Stimulated activated CD4-positive, alpha-beta T cell treated with anti-CD3 and anti-CD28 coated beads, Interleukin-1b, Interleukin-23, amount 100 ng/mL, for 4 hours (primary cell): ENCODE data around the gene ZKSCAN1.
"Not testable (repeated sequence)": the region's sequence is repeated elsewhere in the genome, so short reads cannot be mapped to it uniquely, and the experiment has no call there.

Experiments used
- DNase-seq, 2 donors: peaks; one replicate each; pipeline ENCODE4 v3.0.0-alpha.2; 2020; ENCODE audit warnings: low read depth in 2 of 2

The ZKSCAN1 gene

DNA sequence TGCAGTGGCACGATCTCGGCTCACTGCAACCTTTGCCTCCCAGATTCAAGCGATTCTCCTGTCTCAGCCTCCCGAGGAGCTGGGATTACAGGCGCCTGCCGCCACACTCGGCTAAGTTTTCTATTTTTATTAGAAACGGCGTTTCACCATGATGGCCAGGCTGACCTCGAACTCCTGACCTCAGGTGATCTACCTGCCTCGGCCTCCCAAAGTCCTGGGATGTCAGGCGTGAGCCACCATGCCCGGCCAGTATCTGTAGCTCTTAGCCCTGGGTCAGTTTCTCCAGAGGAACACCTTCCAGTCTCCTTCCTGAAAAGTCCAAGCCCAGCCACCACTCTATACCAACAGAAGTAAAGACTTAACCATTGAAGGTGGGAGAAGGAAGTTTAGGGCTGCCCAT lies 15.2 kb upstream of the ZKSCAN1 start:
- DNase-seq, result no peak

DNA sequence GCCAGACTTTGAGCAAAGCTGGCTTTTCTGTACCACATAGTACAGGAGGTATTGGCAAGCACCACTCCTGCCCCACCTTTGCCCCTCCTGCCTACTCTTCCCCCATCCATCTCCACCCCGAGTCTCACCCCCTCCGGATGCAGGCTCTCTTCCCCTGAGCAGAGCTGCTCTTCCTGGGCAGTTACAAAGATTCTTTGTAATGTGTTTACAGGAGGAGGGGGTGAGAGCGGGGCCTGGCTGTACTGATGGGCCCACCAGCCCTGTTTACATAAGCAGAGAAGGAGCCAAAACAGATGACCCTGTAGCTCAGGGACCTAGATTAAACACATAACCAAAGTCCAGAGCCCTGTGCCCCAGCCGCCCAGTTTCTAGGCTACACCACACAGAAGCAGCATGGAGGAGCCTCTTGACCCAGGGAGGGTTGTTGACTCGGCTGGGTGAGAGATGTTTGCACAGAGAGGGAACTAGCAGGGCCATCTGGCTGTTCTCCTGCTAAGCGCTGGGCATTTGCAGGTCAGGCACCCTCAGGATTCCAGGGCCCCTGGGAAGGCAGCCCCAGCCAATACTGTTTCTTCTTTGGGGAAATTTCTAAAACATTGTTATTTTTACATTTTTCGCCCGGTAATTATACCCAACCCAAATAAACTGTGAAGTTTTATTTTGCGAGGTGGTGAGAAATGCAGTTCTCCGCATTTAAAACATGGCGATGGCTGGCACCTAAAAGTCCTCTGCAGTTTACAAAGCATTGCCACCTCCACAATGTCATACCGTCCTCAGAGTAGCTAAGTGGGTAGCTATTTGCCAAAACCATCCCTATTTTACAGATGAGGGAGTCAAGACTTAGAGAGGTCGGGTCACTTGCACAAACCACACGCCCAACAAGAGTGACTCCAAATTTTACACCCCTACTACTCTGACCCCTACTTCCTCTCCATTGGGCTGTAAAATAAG lies 11.4 kb upstream of the ZKSCAN1 start:
- no peak for DNase-seq

DNA sequence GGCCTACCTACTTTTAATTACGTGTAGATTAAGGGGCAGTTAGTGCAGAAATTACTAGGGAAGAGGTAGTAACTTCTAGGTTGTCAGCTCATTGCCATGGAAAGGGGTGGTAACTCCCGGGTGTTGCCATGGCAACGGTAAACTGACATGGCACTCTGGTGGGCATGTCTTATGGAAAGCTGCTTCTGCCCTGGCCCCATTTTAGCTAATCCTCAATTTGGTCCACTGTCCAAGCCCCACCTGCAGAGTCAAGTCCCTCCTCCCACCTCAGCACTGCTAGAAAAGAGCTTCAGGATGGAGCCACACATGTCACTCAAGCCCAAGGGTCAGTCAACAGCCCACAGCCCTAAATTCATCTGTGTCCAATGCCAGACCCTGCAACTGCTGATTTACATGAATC lies 7.5 kb upstream of the ZKSCAN1 start:
- no peak for DNase-seq

DNA sequence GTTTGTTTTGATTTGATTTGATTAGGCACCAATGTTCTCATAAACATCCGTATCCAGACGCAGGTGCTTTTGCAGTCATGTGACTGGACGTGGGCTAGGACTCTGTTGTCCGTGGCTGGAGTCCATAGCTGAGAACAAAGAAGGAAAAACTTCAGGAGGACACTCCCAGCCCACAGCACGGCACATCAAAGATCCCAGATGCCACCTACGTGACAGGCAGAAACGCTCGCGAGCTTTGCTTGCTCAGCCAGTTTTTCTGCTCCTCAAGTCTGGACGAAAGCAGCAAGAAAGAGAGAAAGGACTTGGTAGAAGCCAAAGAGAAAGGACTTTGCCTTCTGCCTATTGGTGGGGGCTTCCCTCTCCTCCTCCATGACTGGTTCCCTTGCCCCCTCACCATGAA lies 6.9 kb upstream of the ZKSCAN1 start:
- DNase-seq, result no peak

DNA sequence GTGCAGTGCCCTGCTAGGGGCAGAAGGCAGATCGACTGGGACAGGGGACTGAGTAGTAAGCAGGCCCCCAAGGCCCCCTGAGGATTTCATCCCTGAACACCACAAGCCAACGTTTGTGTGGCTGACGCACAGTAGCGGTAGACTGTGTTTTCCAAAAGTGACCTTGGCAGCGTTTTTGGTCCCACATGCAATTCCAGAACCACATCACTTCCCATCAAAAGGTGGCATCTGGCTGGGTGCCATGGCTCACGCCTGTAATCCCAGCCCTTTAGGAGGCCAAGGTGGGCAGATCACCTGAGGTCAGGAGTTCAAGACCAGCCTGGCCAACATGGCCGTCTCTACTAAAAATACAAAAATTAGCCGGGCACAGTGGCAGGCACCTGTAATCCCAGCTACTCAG lies 5.4 kb upstream of the ZKSCAN1 start:
- DNase-seq, result not testable (repeated sequence)

DNA sequence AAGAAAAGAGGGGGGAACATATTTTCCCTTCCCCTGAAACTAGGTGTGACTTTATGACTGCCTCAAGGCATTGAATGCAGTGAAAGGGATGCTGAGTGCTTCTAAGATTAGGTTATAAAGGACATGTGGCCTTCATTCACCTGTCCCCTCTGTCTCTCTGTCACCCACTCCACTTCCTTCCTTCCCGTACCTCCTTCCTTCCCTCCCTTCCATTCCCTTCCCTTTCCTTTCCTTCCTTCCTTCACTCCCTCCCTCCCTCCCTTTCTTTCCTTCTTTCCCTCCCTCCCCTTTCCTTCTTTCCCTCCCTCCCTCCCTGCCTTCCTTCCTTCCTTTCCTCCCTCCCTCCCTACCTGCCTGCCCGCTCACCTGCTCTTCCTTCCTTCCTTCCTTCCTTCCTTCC lies 4.5 kb upstream of the ZKSCAN1 start:
- DNase-seq, result no peak

DNA sequence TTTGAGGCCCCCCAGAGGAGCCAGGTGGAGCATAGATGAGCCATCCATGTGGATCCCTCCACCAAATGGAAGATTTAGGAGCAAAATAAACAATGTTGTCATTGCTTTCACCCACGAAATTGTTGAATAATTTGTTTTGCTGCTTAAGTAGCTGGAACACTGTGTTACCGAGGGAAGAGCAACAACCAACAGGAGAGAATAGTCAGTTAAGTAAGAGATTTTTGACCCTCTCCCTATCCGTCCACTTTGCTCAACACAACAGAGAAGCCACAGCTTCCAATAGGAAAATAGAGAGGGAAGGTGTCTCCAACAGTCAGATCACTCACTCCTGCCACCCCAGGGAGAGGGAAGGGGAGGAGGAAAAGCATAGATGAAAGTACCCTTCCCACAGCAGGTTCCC lies 3.9 kb upstream of the ZKSCAN1 start:
- no peak for DNase-seq

DNA sequence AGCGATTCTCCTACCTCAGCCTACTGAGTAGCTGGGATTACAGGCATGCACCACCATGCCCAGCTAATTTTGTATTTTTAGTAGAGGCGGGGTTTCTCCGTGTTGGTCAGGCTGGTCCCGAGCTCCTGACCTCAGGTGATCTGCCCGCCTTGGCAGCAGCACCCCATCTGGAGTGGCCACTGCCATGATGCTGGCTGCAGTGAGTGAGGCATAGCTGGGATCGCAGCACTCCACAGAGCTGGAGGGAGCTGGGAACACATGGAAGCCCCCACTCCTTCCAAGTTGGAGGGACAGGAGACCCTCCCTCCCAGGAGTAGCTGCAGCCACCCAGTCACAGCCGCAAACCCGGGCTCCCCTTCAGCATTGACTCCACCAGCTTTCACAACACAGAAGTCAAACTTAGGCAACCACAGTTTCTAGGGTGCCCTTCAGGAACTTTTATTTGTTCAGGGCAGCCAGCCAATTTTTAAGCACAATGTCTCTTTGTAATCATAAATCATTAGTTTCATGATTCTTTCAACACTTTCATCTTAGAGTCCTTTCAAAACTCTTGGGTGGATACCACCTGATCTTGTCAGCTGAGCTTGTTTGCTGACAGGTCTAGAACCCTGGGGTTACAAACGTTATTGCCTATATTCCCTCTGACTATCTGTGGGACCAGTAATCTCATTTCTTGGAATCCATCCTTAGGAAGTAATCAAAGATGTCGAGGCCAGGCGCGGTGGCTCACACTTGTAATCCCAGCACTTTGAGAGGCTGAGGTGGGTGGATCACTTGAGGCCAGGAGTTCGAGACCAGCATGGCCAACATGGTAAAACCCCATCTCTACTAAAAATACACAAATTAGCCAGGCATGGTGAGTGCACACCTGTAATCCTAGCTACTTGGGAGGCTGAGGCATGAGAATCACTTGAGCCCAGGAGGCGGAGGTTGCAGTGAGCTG lies 2.7 kb upstream of the ZKSCAN1 start:
- not testable (repeated sequence) for DNase-seq

DNA sequence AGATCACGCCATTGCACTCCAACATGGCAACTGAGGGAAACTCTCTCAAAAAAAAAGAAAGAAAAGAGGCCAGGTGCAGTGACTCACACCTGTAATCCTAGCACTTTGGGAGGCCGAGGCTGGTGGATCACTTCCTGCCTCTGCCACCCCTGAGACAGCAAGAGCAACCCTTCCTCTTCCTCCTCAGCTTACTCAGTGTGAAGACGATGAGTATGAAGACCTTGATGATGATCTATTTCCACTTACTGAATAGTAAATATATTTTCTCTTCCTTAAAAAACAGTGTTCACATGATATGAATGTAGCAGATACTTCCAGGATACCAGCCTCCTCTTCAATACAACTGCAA lies 2.1 kb upstream of the ZKSCAN1 start:
- peak in 1 of 2 donors; percentile 8 for DNase-seq

DNA sequence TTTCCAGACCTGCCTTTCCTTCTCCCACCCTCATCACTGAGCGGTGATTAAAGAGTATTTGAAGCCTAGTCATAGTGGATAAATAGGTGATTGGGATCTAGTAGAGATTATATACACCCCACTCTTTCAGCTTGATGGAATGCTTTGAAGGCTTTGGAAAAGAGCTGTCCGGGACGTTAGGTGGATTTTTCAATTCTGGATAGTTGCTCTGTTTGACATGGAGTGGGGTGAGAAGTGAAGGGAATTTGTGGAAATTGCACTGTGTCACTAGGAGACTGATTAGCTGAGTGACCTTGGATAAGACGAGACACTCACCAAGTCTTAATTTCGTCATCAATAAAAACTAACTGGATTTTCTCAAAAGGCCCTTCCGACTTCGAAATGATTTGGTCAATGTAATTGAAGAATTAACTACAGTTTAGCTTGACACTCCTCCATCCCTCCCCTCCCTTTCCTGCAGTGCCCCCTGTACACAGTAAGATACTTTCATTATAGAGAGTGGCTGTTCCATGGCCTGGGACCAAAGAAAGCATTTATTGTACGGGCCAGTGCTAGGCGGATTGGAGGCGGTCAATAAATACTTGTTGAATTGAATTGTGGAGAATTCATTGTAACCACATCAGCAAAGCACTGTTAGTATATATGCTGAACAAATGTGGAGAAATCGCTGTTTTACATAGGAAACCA lies 962 bp downstream of the ZKSCAN1 start:
- no peak for DNase-seq

DNA sequence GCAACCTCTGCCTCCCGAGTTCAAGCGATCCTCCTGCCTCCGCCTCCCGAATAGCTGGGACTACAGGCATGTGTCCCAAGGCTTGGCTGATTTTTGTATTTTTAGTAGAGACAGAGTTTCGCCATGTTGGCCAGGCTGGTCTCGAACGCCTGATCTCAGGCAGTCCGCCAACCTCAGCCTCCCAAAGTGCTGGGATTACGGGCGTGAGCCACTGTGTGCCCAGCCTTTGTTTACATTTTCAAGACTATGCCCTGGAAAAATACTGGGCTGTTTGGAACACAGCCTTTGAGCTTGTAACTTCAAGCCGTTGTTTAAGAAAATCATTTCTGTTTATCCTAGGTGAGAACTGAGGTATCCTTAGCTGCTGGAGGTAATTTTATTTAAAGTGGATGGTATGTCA lies 1.9 kb downstream of the ZKSCAN1 start:
- no peak for DNase-seq

DNA sequence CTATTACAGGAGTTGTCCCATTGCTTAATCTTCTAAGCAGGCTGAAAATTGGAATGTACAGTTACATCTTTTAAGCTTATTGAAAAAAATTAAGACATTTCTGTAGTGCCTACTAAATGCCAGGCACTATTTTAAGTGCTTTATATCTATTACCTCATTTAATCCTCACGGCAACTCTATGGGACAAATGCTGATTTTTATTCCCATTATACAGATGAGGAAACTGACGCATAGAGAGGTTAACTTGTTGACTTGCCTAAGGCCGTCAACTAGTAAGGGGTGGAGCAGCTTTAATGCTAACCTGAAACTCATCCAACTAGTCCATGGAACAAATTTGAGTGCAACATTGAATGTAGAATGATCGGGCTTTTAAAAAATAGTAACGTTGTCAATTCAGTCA lies 2.5 kb downstream of the ZKSCAN1 start:
- DNase-seq, result no peak

DNA sequence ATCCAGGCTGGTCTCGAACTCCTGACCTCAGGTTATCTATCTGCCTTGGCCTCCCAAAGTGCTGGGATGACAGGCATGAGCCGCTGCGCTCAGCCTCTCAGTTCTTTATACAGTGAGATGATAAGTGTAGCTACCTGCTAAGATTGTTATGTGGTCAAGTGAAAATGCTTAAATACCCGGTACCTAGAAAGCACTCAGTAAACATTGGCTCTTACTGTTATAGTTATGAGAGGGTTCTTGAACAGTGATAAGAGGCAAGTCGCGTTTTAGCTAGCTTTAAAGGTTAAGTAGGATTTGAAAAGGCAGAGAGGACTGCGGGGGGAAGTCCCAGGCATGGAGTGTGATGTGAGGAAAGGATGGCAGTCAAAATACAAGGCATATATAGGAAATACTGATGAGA lies 4.5 kb downstream of the ZKSCAN1 start:
- DNase-seq, result no peak

DNA sequence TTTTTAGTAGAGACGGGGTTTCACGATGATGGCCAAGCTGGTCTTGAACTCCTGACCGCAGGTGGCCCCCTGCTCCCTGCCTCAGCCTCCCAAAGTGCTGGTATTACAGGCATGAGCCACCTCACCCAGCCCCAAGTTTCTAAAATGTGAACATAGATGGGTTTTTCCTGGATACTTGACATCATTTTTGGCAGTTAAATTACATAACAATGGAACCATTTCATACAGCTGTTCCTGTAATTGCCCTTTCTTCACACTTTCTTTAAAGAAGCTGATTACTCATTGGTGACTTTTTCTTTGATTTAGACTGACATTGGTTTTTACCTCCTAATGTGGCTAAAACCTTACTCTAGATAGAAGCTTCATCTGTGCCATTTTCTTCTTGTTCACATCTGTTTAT lies 5.9 kb downstream of the ZKSCAN1 start:
- DNase-seq, result no peak

DNA sequence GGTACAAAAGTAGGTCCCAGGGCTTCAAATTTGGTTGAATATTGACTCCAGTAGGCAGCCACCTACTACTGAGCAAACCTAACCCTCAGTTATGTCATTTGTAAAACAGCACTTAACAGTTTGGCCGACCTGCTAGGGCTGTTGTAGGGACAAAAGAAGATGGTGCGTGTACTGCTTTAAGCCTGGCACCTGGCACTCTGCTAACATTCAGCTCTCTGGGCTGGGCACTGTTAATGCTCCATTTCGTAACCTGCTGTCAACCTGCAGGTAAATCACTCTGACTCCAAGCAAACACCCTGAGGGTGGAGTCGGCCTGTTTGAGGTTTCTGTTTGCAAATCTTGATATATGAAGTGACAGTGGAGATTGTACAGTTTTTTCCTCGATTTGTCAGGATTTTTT lies 7.2 kb downstream of the ZKSCAN1 start:
- DNase-seq, result no peak

DNA sequence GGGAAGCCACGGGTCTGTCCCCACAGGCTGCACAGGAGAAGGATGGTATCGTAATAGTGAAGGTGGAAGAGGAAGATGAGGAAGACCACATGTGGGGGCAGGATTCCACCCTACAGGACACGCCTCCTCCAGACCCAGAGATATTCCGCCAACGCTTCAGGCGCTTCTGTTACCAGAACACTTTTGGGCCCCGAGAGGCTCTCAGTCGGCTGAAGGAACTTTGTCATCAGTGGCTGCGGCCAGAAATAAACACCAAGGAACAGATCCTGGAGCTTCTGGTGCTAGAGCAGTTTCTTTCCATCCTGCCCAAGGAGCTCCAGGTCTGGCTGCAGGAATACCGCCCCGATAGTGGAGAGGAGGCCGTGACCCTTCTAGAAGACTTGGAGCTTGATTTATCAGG lies 8.1 kb downstream of the ZKSCAN1 start:
- no peak for DNase-seq

DNA sequence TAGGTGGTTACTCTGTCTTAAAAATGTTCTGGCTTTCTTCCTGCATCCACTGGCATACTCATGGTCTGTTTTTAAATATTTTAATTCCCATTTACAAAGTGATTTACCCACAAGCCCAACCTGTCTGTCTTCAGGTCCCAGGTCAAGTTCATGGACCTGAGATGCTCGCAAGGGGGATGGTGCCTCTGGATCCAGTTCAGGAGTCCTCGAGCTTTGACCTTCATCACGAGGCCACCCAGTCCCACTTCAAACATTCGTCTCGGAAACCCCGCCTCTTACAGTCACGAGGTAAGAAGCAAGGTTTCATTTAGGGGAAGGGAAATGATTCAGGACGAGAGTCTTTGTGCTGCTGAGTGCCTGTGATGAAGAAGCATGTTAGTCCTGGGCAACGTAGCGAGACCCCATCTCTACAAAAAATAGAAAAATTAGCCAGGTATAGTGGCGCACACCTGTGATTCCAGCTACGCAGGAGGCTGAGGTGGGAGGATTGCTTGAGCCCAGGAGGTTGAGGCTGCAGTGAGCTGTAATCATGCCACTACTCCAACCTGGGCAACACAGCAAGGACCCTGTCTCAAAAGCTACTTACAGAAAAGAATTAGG lies 8.7 kb downstream of the ZKSCAN1 start:
- DNase-seq, result no peak

DNA sequence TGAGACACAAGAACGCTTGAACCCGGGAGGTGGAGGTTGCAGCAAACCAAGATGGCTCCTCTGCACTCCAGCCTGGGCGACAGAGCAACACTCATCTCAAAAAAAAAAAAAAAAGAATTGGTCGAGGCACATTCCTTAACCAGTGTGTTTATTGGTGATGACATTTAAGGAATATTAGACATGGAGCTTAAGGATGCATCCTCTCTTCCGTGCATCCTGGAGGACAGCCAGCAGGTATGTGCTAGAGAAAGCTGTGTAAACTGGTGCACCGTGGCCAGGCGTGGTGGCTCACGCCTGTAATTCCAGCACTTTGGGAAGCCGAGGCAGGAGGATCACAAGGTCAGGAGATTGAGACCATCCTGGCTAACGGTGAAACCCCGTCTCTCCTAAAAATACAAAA lies 11.8 kb downstream of the ZKSCAN1 start:
- no peak for DNase-seq

DNA sequence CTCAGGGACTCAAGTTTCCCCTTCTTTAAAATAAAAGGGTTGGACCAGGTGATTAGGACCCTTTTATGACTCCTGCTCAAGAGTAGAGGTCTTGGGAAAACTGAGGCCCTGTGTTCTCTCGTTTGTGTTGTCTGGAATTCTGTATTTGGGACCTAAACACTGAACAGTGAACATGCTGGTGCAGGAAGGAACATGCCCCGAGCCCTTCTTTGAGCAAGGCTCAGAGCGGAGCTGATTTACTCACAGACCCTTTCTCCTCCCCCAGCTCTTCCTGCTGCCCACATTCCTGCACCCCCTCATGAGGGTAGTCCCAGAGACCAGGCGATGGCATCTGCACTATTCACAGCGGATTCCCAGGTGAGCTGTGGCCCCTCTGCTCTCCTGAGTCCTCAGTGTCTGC lies 14.2 kb downstream of the ZKSCAN1 start:
- DNase-seq, result no peak

DNA sequence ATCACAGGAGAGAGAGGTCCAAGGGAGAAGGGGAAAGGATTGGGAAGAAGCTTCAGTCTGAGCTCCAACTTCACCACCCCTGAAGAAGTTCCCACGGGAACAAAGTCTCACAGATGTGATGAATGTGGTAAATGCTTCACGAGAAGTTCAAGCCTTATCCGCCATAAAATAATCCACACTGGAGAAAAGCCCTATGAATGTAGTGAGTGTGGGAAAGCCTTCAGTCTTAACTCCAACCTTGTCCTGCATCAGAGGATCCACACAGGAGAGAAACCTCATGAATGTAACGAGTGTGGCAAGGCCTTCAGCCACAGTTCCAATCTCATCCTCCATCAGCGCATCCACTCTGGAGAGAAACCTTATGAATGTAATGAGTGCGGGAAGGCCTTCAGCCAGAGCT lies 18.1 kb downstream of the ZKSCAN1 start:
- DNase-seq, result no peak

DNA sequence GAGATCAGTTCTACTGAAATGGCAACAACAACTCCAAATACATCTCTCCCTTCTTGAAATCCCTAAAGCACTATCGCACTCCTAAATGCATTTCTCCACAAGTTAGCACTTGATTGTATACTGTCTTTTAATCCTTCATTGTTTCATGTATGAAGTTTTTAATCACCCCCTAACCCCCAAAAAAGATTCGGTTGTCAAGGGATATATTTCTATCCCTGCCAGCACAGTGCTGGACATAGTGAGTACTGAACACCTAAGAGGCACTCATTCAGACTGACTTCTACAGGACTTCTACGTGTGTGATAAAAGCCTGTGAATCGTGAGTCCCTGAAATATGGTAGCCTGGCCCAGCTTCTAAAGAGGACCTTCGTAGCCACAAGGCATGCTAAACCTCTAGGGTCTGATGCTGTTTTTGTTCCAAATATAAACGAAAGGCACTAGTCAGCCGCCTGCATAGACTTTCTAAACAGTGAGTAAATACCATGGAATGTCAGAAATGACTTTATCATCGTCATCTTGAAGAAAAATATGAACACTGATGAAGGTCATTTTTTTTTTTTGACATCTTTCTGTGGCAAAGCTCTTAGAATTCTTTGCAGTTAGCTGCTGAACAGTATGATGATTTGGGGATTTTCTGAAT lies 19.6 kb downstream of the ZKSCAN1 start:
- DNase-seq, result no peak
